Choroid plexus epithelial cell (primary cell): ENCODE results near the gene SWSAP1.
A peak's percentile ranks its signal among the peaks of the same experiment; 100 is the strongest.
"Not testable (repeated sequence)": the region's sequence is repeated elsewhere in the genome, so short reads cannot be mapped to it uniquely, and the experiment has no call there.

Experiments used
- DNase-seq: peaks from one replicate; pipeline ENCODE4 v3.0.0-alpha.2; 2010; ENCODE audit warnings: low read depth
- H3K4me3 ChIP-seq: 2 replicates; pipeline ENCODE4 v1.5.1; 2011; ENCODE audit warnings: low read depth, mild to moderate bottlenecking, control low read depth, low read length, moderate library complexity
- CTCF ChIP-seq: conservative IDR thresholded peaks from 2 replicates; pipeline ENCODE4 v1.5.1; 2011; ENCODE audit warnings: low read depth, mild to moderate bottlenecking, control low read depth, inconsistent platforms, low read length, moderate library complexity

The SWSAP1 gene

GRCh38 chr19:11374433-11375142, at the start of gene SWSAP1:
Gene SWSAP1, plus strand, starts transcription at chr19:11374666. Its CDS starts 15 bp downstream, at chr19:11374681.
- H3K4me3 ChIP-seq, result peak within 1 kb of the TSS; percentile 87
- no peak for TF ChIP-seq CTCF
- DNase-seq, result peak; percentile 100

GRCh38 chr19:11324748-11325389, 49.6 kb upstream of the SWSAP1 start:
- TF ChIP-seq CTCF, result no peak
- H3K4me3 ChIP-seq, result no peak overlapping the region
- no peak for DNase-seq

DNA sequence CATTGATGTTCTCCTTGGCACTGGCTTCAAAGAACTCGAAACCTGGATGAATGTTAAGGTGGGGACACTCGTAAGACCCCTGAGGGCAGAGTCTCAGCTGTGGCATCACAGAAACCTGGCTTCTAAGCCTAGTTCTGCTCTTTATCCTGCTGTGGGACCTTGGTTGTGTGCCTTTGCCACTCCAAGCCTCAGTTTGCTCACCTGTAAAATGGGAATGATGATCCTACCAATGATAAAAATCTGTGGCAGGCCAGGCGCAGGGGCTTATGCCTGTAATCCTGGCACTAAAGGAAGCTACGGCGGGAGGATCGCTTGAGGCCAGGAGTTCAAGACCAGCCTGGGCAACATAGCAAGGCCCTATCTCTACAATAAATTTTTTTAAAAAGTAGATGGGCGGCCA, 48.9 kb upstream of the SWSAP1 start:
- no peak for DNase-seq
- no peak for TF ChIP-seq CTCF
- H3K4me3 ChIP-seq, result no peak overlapping the region

GRCh38 chr19:11330127-11330526, 44.3 kb upstream of the SWSAP1 start:
- DNase-seq, result no peak
- H3K4me3 ChIP-seq, result no peak overlapping the region
- TF ChIP-seq CTCF, result no peak

DNA sequence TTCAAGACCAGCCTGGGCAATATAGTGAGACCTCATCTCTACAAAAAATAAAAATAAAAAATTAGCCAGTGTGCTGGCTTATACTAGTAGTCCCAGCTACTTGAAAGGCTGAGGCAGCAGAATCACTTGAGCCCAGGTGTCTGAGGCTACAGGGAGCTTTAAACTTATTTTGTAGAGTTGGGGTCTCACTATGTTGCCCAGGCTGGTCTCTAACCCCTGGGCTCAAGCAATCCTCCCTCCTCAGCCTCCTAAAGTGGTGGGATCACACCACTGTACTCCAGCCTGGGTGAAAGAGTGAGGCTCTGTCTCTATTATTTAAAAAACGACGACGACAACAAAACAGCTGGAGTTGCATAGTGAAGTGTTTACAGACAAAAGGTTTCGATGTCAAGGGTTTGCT, 43.0 kb upstream of the SWSAP1 start:
- DNase-seq, result no peak
- no peak overlapping the region for H3K4me3 ChIP-seq
- TF ChIP-seq CTCF, result no peak

DNA sequence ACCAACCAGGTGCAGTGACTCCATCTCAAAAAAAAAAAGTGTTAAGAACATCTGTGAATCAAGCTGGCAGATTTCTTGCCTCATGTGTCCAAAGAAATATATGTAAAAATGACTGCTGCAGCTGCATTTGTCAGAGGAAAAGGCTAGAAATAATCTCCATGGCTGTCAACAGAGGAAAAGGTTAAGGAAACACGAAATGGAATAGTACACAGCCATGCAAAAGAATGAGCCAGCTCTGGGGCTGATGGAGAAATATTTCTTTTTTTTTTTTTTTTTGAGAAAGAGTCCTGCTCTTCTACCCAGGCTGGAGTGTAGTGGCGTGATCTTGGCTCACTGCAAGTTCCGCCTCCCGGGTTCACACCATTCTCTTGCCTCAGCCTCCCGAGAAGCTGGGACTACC, 41.6 kb upstream of the SWSAP1 start:
- no peak overlapping the region for H3K4me3 ChIP-seq
- no peak for TF ChIP-seq CTCF
- DNase-seq, result no peak

GRCh38 chr19:11333838-11334237, 40.6 kb upstream of the SWSAP1 start:
- DNase-seq, result peak; percentile 50
- H3K4me3 ChIP-seq, result not testable (repeated sequence)
